ENCODE data around the gene GLI1. TPM values are rescaled to one million over a fixed set of nuclear protein-coding genes. Genes with fewer than 3 reads are reported as not detected.

GLI1 gene
- total RNA-seq, 1 donor from 2014 or later: 6.8 TPM

DNA sequence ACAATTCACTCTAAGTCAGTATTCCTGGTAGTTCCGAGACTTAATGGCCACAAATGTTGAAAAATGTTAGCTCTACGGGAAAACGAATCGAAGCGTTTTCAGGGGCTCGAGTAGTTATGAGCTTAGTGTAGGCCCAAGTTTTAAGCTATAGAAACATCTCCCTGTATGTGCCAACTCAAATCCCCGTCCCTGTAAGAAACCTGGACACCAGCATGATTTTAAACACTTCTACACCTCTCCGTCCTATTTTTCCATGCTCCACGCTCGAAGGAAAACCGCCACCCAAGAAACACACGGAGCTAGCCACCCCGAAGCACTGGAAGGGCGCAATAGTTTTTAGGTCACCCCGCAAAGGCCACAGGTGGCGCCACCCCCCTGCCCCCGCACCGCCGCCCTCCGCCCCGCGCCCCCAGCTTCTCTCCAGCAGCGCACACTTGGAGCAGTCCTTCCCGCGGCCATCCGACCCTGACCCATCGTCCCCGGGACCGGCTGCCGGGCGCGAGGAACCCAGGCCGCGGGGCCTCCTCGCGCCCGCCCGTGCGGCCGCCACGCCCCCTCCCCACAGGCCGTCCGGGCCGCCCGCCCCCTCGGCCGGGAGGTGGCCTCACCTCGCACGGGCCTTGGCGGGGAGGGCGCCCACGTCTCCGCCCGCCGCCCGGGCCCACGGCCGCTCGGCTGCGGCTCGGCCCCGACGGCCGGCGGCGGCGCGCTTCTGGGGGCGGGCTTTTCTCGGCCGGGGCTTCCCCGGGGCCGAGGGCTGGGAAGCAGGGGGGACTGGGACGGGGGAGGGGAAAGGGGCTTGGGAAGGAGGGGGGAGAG, 29.3 kb upstream of the GLI1 start:
- peak overlapping the region; percentile 89 for H3K4me3 Mint-ChIP-seq (ENCODE audit: unreplicated experiment)
- peaks cover 28% of the 10 kb centered on the region for H3K4me1 Mint-ChIP-seq (ENCODE audit: low read depth)
- H3K27me3 Mint-ChIP-seq (ENCODE audit: low read depth): no peaks in the 10 kb centered on the region
- no peaks in the 10 kb centered on the region for H3K9me3 Mint-ChIP-seq (ENCODE audit: low read depth)
- H3K36me3 Mint-ChIP-seq (ENCODE audit: low read depth): no peaks in the 10 kb centered on the region
- TF ChIP-seq, protein P1, sequence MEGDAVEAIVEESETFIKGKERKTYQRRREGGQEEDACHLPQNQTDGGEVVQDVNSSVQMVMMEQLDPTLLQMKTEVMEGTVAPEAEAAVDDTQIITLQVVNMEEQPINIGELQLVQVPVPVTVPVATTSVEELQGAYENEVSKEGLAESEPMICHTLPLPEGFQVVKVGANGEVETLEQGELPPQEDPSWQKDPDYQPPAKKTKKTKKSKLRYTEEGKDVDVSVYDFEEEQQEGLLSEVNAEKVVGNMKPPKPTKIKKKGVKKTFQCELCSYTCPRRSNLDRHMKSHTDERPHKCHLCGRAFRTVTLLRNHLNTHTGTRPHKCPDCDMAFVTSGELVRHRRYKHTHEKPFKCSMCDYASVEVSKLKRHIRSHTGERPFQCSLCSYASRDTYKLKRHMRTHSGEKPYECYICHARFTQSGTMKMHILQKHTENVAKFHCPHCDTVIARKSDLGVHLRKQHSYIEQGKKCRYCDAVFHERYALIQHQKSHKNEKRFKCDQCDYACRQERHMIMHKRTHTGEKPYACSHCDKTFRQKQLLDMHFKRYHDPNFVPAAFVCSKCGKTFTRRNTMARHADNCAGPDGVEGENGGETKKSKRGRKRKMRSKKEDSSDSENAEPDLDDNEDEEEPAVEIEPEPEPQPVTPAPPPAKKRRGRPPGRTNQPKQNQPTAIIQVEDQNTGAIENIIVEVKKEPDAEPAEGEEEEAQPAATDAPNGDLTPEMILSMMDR (IDR thresholded peaks at IDR 0.05): peak; percentile 43
- peak overlapping the region; percentile 98 for H3K27ac Mint-ChIP-seq (ENCODE audit: unreplicated experiment)
- DNase-seq (ENCODE audit: low spot score): no peak

DNA sequence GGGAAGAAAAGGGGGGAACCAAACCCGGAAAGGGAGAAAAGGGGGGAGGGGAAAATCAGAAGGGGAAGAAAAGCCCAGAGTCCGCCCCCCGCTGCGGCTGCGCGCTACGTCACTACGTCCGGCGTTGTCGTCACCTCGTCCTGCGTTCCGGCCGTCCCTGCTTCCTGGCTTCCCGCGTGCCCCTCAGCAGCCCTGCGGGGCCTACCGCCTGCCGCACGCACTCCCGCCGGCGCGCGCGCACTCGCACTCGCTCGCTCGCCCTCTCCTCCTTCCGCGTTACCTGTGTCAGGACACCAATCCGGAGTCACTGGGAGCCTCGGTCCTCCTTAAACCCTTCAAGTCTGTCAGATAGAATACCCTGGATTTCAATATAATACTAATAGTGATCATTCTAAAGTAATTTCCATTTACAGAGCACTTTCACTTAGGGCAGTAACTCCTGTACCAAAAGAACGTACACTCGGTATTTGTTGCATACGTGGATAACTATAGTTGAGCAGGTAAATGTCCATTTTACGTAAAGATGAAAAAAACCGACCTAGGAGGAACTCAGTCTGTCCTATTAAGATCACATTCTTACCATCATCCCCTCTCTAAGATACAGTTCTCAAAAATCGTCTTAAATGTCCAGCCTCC, 28.5 kb upstream of the GLI1 start, which contains the start of gene R3HDM2:
TSS of gene R3HDM2 (minus strand) at position 113 of the 636 bp plus-strand sequence. CDS start 120,615 bp downstream, outside the sequence.
- peak within 1 kb of the TSS; percentile 89 for H3K4me3 Mint-ChIP-seq (ENCODE audit: unreplicated experiment)
- H3K36me3 Mint-ChIP-seq (ENCODE audit: low read depth): no peaks in the 10 kb centered on the region
- peak within 1 kb of the TSS; percentile 98 for H3K27ac Mint-ChIP-seq (ENCODE audit: unreplicated experiment)
- TF ChIP-seq, protein P1 (IDR thresholded peaks at IDR 0.05): no peak
- H3K9me3 Mint-ChIP-seq (ENCODE audit: low read depth): no peaks in the 10 kb centered on the region
- H3K27me3 Mint-ChIP-seq (ENCODE audit: low read depth): no peaks in the 10 kb centered on the region
- DNase-seq (ENCODE audit: low spot score): peak; percentile 97
- peaks cover 28% of the 10 kb centered on the region for H3K4me1 Mint-ChIP-seq (ENCODE audit: low read depth)

DNA sequence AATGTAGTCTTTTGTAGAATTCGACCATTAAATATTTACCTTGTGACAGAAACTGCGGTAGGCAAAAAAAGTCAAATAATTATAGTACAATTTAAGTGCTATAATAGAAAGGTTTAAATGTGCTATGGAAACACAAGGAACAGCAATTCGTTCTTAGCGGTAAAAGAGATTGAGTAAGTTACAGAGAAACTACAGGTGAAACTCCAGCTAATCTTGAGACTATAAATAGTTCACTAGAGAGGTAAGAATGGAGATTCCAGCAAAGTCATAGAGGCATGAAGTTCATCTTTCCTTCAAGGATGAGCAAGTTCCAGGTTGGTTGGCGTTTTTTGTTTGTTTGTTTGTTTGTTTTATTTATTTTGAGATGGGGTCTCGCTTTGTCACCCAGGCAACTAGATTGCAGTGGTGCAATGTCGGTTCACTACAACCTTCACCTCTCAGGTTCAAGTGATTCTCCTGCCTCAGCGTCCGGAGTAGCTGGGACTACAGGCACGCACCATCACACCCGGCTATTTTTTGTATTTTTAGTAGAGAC, 27.9 kb upstream of the GLI1 start:
- H3K27me3 Mint-ChIP-seq (ENCODE audit: low read depth): no peaks in the 10 kb centered on the region
- peak overlapping the region; percentile 89 for H3K4me3 Mint-ChIP-seq (ENCODE audit: unreplicated experiment)
- no peak for DNase-seq (ENCODE audit: low spot score)
- H3K4me1 Mint-ChIP-seq (ENCODE audit: low read depth): peaks cover 28% of the 10 kb centered on the region
- no peaks in the 10 kb centered on the region for H3K36me3 Mint-ChIP-seq (ENCODE audit: low read depth)
- H3K9me3 Mint-ChIP-seq (ENCODE audit: low read depth): no peaks in the 10 kb centered on the region
- TF ChIP-seq, protein P1 (IDR thresholded peaks at IDR 0.05): no peak
- H3K27ac Mint-ChIP-seq (ENCODE audit: unreplicated experiment): peak overlapping the region; percentile 98

DNA sequence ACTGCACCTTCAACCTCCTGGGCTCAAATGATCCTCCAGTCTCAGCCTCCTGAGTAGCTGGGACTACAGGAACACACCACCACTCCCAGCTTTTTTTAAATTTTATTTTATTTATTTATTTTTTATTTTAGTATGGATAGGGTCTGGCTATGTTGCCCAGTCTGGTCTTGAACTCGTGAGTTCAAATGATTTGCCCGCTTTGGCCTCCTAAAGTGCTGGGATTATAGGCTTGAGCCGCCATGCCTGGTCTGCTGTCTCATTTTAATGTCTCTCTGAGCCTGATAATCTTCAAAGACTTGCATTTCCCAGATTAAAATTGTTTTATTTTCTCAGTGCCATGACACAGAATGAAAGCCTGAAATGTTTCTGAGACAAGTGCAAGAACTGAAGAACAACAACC, 26.2 kb upstream of the GLI1 start:
- DNase-seq (ENCODE audit: low spot score): no peak
- no peak overlapping the region for H3K27ac Mint-ChIP-seq (ENCODE audit: unreplicated experiment)
- TF ChIP-seq, protein P1 (IDR thresholded peaks at IDR 0.05): no peak
- no peaks in the 10 kb centered on the region for H3K9me3 Mint-ChIP-seq (ENCODE audit: low read depth)
- H3K27me3 Mint-ChIP-seq (ENCODE audit: low read depth): no peaks in the 10 kb centered on the region
- no peaks in the 10 kb centered on the region for H3K36me3 Mint-ChIP-seq (ENCODE audit: low read depth)
- no peak overlapping the region for H3K4me3 Mint-ChIP-seq (ENCODE audit: unreplicated experiment)
- peaks cover 20% of the 10 kb centered on the region for H3K4me1 Mint-ChIP-seq (ENCODE audit: low read depth)

DNA sequence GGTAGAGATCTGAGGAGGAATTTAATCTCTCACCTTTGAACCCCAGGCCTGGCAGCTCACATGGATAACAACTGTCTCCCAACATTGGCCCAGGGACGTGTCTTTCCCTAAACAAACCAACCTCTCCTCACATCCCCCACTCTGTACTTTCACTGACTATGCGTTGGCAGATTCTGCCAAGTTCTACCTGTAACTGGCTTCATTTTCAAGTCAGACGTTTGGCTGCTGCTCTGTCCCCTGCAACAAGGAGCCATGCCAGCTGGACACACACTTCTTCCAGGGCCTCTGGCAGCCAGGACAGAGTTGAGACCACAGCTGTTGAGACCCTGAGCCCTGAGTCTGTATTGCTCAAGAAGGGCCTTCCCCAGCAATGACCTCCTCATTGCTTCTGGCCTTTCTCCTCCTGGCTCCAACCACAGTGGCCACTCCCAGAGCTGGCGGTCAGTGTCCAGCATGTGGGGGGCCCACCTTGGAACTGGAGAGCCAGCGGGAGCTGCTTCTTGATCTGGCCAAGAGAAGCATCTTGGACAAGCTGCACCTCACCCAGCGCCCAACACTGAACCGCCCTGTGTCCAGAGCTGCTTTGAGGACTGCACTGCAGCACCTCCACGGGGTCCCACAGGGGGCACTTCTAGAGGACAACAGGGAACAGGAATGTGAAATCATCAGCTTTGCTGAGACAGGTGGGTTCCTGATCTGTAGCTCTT, 24.9 kb upstream of the GLI1 start, which contains the start of gene INHBC:
TSS of gene INHBC (plus strand) at position 268 of the 707 bp plus-strand sequence. CDS start at position 371, 103 bp downstream.
- peaks cover 12% of the 10 kb centered on the region for H3K4me1 Mint-ChIP-seq (ENCODE audit: low read depth)
- no peaks in the 10 kb centered on the region for H3K36me3 Mint-ChIP-seq (ENCODE audit: low read depth)
- H3K27me3 Mint-ChIP-seq (ENCODE audit: low read depth): no peaks in the 10 kb centered on the region
- H3K9me3 Mint-ChIP-seq (ENCODE audit: low read depth): no peaks in the 10 kb centered on the region
- TF ChIP-seq, protein P1 (IDR thresholded peaks at IDR 0.05): no peak
- no peak within 1 kb of the TSS for H3K27ac Mint-ChIP-seq (ENCODE audit: unreplicated experiment)
- no peak within 1 kb of the TSS for H3K4me3 Mint-ChIP-seq (ENCODE audit: unreplicated experiment)
- DNase-seq (ENCODE audit: low spot score): peak; percentile 79
